Measurements from ENCODE around the gene PRG3.
"Not testable (repeated sequence)": the region's sequence is repeated elsewhere in the genome, so short reads cannot be mapped to it uniquely, and the experiment has no call there.

The PRG3 gene

GRCh38 chr11:57387289-57388030 lies 6.5 kb upstream of the PRG3 start:
- no peak for DNase-seq

DNA sequence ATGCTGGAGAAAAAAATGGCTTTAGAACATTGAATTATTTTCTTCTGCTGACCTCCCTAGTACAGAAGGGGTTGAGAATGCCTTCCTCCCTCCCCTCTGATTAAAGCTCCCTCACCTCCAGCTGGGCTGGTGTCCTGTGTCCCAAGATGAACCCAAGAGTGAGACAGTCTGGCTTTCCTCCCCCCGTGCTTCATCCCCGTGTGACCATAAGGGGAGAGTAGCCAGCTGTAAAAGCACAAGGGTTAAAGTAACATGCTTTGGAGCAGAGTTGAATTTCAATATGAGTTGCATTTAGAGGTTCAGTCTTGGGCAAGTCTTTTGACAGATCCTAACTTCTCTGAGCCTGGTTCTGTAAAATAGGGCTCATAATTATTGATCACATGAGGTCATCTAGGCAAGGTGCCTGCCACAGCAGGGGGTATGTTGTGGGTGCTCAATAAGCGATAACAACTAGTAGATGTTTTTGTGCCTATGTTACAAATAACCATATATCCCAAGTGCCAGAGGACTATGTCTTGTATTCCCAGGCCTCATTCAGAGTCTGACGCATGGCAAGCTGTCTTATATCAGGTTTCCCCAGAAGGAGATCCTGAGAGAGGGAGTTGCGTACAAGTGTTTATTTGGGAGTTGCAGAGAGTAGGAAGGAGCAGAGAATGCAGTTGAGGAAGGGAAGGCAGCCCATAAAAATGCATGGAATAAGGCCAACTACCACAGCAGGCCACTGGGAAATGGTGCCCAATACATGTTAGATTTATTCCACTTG lies 5.4 kb upstream of the PRG3 start:
- DNase-seq = no peak

DNA sequence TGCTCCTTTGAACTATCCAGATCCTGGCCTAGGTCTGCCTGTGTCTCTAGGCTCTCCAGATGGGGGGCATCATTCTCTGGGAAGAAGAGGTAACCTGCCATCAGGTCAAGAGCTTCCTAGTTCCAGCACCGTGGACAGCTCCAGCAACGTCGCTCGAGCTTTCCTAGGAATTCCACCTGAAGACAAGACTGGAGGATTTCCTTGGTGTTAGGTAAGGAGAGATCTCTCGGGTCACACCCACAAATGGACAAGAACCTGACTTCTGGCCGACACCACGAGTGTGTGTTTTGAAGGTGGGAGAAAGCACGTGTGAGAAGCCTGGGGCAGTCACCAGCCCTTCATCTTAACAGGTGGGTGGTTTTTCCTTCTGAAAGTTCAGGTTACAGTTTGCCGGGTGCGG lies 1.2 kb downstream of the PRG3 start:
- DNase-seq = no peak

- DNase-seq = no peak
Observed at GRCh38 chr11:57378186-57378585, 2.8 kb downstream of the PRG3 start.

DNA sequence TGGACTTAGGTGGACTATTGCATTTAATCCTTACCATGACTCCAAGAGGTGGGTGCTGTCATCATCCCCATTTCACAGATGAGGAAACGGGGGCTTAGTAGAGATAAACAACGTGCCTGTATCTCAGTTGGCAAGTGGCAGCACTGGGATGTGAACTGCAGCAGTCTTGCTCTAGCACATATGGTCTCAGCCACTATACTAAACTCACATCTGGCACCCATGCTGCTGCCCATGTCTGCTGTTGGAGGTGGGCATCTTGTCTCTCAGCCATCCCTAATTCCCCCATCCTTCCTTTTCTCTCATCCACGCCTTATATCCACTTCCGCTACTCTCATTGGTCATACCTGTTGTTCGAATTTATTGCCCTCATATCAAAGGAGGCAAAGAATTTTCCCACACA lies 3.8 kb downstream of the PRG3 start:
- no peak for DNase-seq

GRCh38 chr11:57376095-57377090 lies 4.6 kb downstream of the PRG3 start:
- DNase-seq = no peak

- DNase-seq = no peak
Observed at GRCh38 chr11:57375490-57375889, 5.5 kb downstream of the PRG3 start.

GRCh38 chr11:57374966-57375365 lies 6.0 kb downstream of the PRG3 start:
- DNase-seq = no peak

GRCh38 chr11:57373146-57373545 lies 7.8 kb downstream of the PRG3 start:
- no peak for DNase-seq

GRCh38 chr11:57370941-57371340 lies 10.0 kb downstream of the PRG3 start:
- no peak for DNase-seq

- DNase-seq = no peak
Observed at GRCh38 chr11:57370251-57370650, 10.7 kb downstream of the PRG3 start.

DNA sequence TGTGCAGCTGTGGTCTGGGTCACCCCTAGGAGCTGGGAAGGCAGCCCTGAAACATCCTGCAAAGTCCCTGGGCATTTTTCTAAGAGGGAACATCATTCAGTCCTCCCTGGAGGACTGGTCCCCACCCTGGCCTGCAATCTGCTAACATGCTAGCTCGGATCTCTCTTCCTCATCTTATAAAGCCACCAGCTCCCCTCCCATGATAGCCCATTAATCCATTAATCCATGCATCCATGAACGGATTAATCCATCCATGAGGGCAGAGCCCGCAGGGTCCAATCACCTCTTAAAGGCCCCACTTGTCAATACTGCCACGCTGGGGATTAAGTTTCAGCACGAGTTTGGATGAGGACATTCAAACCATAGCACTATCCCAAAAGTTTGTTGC lies 12.1 kb downstream of the PRG3 start:
- DNase-seq = no peak

- no peak for DNase-seq
Observed at GRCh38 chr11:57368106-57368844, 12.7 kb downstream of the PRG3 start.

- no peak for DNase-seq
Observed at GRCh38 chr11:57364851-57365660, 15.9 kb downstream of the PRG3 start.

DNA sequence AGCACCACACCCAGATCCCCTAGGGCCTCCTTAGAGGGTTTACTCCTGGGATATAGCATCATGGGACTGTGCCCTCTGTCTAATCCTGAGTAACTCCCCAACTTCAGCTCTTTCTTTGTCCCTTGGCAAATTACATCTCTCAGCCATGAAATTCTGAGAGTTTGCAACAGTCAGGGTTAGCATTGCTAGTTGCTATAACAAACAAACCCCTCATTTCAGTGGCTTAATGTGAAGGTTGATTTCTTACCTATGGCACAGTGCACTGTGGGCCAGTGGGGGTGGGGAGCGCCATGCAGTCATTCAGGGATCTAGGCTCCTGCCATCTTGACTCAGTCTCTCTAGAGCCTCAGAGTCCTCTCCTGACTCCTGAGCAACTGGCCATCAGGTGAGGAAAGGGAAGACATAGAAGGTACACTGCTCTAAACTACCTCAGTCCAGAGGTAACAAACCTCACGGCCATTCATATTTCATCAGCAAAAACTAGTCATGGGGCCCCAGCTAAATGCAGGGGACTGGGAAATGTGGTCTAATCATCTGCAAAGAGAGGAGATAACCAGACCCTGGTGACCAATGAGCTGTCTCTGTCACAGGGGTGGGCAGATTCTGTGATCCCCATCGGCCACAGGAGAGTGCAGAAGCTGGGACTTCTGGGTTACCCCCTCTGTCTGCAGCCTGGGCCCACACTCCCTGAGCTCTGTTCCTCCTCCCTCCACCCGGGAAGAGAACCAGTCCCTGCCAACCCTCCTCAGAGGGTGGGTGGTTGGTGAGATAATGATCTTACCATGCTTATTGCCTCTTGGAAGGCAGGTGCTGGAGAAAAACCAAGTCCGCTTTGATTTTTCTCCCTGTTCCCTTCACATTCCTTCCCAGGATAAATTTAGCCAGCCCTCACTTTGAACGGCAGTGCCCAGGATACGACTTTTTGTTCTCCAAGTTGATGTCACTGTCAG lies 17.5 kb downstream of the PRG3 start:
- no peak for DNase-seq

DNA sequence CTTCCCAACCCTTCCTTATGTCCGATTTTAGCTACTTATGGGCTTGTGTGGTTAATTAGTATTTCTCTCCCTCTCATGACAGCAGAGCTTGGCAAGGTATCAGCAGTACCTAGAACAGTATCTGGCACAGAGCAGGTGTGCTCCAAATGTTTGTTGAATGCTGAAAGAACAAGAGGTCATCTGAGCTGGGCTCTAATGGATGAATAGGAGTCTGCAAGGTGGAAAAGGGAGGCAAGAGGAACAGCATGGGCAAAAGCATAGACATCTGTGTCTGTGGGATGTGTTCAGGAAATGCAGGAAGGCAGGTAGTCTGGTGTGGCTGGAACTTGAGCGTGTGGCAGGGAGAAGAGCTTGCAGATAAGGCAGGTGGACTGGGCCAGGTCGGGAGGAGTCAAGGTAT lies 19.0 kb downstream of the PRG3 start:
- no peak for DNase-seq

DNA sequence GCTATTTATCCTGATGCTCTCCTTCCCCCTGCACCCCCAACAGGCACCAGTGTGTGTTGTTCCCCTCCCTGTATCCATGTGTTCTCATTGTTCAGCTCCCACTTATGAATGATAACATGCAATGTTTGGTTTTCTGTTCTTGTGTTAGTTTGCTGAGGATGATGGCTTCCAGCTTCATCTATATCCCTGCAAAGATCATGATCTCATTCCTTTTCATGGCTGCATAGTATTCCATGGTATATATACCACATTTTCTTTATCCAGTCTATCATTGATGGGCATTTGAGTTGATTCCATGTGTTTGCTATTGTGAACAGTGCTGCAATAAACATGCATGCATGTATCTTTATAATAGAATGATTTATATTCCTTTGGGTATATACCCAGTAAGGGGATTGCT lies 19.5 kb downstream of the PRG3 start:
- not testable (repeated sequence) for DNase-seq

GRCh38 chr11:57360991-57361390 lies 20.0 kb downstream of the PRG3 start:
- DNase-seq = no peak

- no peak for DNase-seq
Observed at GRCh38 chr11:57359896-57360690, 20.9 kb downstream of the PRG3 start.

- no peak for DNase-seq
Observed at GRCh38 chr11:57359396-57359795, 21.6 kb downstream of the PRG3 start.
